Measurements from ENCODE around the gene CACNA1S.

The CACNA1S gene

DNA sequence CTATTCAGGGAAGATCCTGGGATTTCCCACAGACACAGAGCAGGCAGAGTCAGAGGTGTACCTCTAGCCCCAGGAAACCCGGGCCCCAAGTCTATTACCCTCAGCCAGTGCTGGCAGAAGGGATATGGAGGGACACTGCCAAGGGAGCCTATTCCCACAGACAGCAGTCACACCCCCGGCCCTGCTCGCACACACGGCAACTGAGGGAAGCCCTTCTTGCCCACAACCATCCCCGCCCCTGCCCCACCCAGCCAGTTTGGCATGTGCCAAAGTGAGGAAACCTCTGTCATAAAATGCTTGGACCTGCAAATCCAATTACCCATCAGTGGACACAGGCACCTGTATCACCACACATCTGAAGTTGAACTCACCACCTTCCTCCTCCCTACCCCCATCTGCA is 6.5 kb downstream of the CACNA1S start:
- Histone ChIP-seq H3K9me3 (no peaks in the 10 kb centered on the region), H3K4me1 (peaks cover 10% of the 10 kb centered on the region), H3K27me3 (ENCODE audit: low read depth) (no peaks in the 10 kb centered on the region), H3K36me3 (replicated peaks) (no peaks in the 10 kb centered on the region), H3K4me3 (no peak overlapping the region)
- DNase-seq (ENCODE audit: low spot score in 2 of 2), result no peak
- in situ Hi-C loops (cut with MboI; ENCODE audit: low sequenced_read_pairs), result no loop called here

DNA sequence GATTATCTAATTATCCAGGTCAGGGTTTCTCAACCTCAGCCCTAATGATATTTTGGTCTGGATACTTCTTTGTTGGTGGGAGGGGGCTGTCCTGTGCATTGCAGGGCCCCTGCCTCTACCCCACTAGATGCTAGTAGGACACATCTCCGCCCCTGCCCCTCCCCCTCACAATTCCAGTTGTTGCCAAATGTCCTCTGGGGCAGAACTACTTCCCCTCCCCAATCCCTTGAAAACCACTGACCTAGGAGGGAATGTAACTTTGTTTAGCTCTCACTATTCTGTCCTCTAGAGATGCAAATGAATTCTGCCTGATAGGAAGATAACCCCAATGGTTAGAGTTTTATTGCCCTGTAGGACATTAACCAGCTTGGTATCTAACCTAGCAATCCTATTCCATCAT is 8.1 kb downstream of the CACNA1S start:
- in situ Hi-C loops (cut with MboI; ENCODE audit: low sequenced_read_pairs), result no loop called here
- Histone ChIP-seq H3K9me3 (no peaks in the 10 kb centered on the region), H3K27me3 (ENCODE audit: low read depth) (no peaks in the 10 kb centered on the region), H3K4me3 (no peak overlapping the region), H3K4me1 (peaks cover 10% of the 10 kb centered on the region), H3K36me3 (replicated peaks) (no peaks in the 10 kb centered on the region)
- DNase-seq (ENCODE audit: low spot score in 2 of 2), result no peak

DNA sequence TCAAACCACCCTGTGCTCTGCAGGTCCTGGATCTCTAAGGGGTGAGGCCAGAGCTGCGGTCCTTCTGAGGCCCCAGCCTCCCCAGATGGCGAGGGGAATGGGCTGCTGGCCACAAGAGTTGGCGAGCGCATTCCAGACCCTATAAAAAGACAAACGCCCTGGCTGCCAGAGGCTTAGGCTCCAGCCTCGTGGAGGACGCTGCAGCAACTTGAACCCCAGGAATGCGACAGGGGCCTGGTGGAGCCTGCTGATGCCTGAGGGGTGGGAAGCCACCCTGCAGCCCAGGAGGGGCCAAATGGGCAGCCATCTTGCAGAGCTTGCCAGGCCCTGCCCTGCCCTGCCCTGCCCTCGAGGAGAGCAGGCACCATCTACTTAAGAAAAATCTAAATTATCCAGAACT is 8.6 kb downstream of the CACNA1S start:
- no peaks in the 10 kb centered on the region for H3K9me3 ChIP-seq
- H3K4me1 ChIP-seq, result peaks cover 7% of the 10 kb centered on the region
- H3K27me3 ChIP-seq (ENCODE audit: low read depth), result no peaks in the 10 kb centered on the region
- H3K4me3 ChIP-seq, result no peak overlapping the region
- H3K36me3 ChIP-seq (replicated peaks), result no peaks in the 10 kb centered on the region
- in situ Hi-C loops (cut with MboI; ENCODE audit: low sequenced_read_pairs), result no loop called here
- no peak for DNase-seq (ENCODE audit: low spot score in 2 of 2)

DNA sequence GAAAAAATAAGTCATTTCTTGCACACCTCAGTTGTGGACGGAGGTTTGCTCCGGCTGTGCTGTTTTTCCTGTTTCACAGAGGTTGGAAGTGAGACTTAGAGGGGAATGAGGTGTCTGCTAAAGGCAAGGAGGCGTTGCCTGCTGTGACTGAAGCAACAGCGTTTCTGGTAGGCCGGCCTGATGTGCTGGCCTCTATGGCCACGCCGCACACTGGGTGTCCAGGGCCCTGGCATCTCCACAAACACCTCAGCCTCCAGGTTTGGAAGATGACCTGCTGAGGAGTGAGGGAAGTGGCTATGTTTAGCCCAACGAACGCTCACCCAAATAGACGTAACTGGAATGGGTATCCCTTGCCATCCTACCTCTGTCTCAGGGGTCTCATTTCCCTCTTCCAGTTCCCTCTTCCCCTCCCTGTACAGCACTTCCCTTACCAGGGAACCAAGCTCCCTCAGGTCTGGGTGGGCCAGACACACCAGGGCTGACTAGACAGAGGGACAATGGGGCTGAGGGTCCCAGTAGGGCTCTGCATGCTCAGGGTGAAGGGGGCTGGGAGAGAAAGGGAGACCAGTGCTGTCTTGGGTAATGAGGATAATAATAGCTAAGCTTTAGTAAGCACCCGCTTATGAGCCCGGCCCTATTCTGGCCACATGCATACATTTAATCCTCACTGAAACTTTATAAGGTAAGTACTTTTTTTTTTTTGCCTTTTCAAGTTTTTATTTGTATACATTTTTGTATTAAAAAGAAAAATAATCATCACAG is 11.9 kb downstream of the CACNA1S start:
- DNase-seq (ENCODE audit: low spot score in 2 of 2), result no peak
- H3K4me1 ChIP-seq, result 0 out of 2 replicates have a peak, but pooled peaks cover 2% of the 10 kb centered on the region
- H3K9me3 ChIP-seq, result no peaks in the 10 kb centered on the region
- no peaks in the 10 kb centered on the region for H3K36me3 ChIP-seq (replicated peaks)
- H3K4me3 ChIP-seq, result no peak overlapping the region
- in situ Hi-C loops (cut with MboI; ENCODE audit: low sequenced_read_pairs), result no loop called here
- no peaks in the 10 kb centered on the region for H3K27me3 ChIP-seq (ENCODE audit: low read depth)

DNA sequence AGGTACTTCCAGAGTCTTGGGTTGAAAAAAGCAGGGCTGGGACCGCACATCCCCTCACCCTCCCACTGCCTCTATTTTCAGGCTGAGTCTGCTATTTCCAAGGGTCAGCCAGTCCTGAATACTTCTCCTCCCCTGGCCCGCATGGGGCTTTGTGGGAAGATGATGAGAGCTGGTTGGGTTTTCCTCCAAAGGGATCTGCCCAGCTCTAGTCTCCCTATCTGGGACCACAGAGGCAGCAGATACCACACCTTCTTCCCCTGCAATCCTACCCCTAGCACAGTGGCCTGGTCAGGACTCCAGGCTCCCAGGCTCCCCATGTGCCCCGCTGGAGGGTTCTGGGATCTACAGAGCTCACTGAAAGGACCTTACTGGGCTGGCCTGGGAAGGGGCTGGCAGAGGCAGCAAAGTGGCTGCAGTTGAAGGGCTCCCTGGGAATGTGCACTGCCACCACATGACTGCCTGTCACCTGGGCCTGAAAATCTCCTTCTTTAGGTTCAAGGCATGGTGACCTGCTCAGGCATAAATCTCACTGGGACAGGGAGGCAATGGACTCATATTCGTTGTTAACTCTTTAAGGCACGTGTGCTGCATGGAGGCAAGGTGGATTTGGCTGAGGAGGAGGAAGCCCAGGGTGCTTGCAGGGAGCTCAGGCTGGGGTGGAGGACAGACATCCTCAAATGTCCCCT is 13.1 kb downstream of the CACNA1S start:
- Histone ChIP-seq H3K4me1 (no peaks in the 10 kb centered on the region), H3K4me3 (no peak overlapping the region), H3K36me3 (replicated peaks) (no peaks in the 10 kb centered on the region), H3K9me3 (no peaks in the 10 kb centered on the region), H3K27me3 (ENCODE audit: low read depth) (no peaks in the 10 kb centered on the region)
- no peak for DNase-seq (ENCODE audit: low spot score in 2 of 2)
- in situ Hi-C loops (cut with MboI; ENCODE audit: low sequenced_read_pairs), result no loop called here

DNA sequence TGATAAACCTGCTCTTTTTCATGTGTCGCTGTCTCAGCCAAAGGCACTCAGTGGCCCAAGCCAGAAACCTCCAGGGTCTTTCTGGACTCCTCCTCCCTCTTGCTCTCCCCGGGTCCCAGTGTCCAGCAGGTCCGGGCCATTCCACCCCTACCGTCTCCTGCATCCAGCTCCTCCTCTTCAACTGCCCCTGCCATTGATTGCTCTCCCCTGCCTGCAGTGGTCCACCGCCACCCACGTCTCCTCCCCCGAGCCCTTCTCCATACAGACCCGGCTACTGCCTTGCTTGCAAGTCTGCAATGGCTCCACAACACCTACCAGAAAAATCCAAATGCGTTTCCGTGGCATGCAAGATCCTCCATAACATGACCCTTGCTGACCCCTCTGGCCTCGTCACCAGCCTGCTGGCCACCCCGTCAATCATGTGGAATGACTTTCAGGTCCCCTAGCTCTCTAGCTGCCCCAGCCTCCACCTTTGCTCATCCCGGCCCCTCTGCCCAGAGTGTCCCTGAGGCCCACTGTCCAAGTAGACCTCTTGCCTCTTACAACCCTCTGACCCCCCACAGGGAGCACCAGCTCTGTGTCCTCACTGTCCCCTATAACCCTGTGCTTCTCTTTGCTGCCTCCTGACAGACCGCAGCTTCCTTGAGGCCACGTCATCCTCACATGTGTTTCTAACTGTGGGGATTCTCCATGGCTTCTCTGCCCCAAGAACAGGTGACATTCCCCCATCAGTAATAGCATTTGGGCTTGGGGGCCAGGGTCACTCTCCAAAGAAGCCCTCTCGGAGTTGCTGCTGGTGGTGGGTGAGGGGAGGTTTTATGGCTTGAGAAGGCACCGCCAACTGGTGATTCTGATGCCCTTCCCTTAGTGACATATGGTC is 15.0 kb downstream of the CACNA1S start:
- no peaks in the 10 kb centered on the region for H3K9me3 ChIP-seq
- no peaks in the 10 kb centered on the region for H3K27me3 ChIP-seq (ENCODE audit: low read depth)
- DNase-seq (ENCODE audit: low spot score in 2 of 2), result no peak
- in situ Hi-C loops (cut with MboI; ENCODE audit: low sequenced_read_pairs), result no loop called here
- no peak overlapping the region for H3K4me3 ChIP-seq
- H3K36me3 ChIP-seq (replicated peaks), result no peaks in the 10 kb centered on the region
- H3K4me1 ChIP-seq, result no peaks in the 10 kb centered on the region

DNA sequence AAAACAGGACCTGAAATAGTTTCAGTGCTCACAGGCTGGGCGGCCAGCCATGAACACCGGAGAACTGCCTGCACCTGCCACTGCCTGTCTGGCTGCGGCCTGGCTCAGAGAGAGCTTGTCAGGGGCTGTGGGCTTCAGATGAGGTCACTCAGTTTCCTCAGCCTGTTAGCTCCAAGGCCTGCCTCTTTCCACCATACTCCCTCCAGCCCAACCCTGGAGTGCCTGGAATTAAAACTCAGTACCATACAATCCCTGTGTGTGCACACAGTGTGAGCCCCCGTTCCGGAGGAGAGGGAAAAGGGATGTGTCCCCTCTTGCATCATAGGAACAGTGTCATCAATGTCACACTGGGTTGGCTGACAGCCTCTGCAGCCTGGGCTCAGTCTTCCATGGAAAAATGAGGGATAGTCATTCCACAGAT is 16.2 kb downstream of the CACNA1S start:
- no peak for DNase-seq (ENCODE audit: low spot score in 2 of 2)
- Histone ChIP-seq H3K9me3 (no peaks in the 10 kb centered on the region), H3K4me3 (no peak overlapping the region), H3K4me1 (no peaks in the 10 kb centered on the region), H3K27me3 (ENCODE audit: low read depth) (no peaks in the 10 kb centered on the region), H3K36me3 (replicated peaks) (no peaks in the 10 kb centered on the region)
- in situ Hi-C loops (cut with MboI; ENCODE audit: low sequenced_read_pairs), result no loop called here

DNA sequence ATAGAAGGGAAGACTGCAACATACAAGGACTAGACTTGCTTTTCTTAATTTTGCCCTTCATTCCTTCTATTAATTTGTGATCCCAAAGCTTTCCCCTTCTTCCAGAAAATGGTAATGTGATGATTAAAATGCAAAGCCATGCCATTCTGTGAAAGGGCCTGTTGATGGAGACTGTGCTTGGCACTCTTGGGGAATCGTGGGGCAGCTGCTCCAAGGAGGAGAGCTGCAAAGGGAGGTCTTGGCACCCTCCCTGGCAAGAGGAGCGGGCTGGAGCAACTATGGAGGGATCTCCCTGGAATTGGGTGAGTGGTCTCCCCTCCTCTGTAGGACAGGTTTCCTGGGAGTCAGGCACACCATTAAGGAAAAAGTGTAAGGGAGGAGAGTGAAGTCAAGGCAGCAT is 16.6 kb downstream of the CACNA1S start:
- DNase-seq (ENCODE audit: low spot score in 2 of 2), result no peak
- Histone ChIP-seq H3K9me3 (no peaks in the 10 kb centered on the region), H3K4me1 (no peaks in the 10 kb centered on the region), H3K4me3 (no peak overlapping the region), H3K36me3 (replicated peaks) (no peaks in the 10 kb centered on the region), H3K27me3 (ENCODE audit: low read depth) (no peaks in the 10 kb centered on the region)
- in situ Hi-C loops (cut with MboI; ENCODE audit: low sequenced_read_pairs), result no loop called here

DNA sequence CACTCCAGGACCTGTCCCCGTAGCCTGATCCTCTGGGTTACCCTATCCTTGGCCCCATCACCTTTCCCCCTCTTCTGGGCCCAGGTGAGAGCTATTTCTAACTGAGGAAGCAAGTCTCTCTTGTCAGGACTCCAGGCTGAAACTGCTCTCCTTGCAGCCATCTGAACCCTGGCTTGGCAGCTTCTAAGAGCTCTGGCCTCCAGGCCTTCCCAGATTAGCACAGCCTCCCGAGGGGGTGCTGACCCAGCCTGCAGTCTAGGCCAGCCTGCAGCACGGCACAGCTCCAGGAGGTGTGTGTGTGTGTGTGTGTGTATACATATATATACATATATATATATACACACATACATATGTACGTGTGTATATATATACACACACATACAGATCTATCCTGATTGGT is 17.4 kb downstream of the CACNA1S start:
- no peak for DNase-seq (ENCODE audit: low spot score in 2 of 2)
- Histone ChIP-seq H3K36me3 (replicated peaks) (no peaks in the 10 kb centered on the region), H3K27me3 (ENCODE audit: low read depth) (no peaks in the 10 kb centered on the region), H3K4me1 (no peaks in the 10 kb centered on the region), H3K9me3 (no peaks in the 10 kb centered on the region), H3K4me3 (no peak overlapping the region)
- in situ Hi-C loops (cut with MboI; ENCODE audit: low sequenced_read_pairs), result no loop called here

DNA sequence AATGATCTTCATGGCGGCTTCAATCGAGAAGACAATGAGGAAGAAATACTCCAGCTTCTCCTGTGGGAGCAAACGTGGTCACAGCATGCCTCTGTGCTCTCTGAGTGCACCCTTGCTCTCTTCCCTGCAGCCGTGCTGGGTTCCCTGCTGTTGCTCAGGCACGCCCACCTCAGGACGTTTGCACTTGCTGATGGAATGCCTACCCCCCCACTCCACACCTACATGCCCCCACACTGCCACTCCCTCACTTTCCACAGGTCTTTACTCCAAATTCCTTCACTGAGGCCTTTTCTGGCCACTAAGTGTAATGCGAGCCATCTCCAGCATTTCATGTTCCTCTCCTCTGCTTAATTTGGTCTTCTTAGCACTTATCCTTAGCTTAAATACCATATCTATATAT is 18.3 kb downstream of the CACNA1S start:
- H3K4me3 ChIP-seq, result no peak overlapping the region
- DNase-seq (ENCODE audit: low spot score in 2 of 2), result no peak
- H3K9me3 ChIP-seq, result no peaks in the 10 kb centered on the region
- no peaks in the 10 kb centered on the region for H3K36me3 ChIP-seq (replicated peaks)
- H3K4me1 ChIP-seq, result no peaks in the 10 kb centered on the region
- in situ Hi-C loops (cut with MboI; ENCODE audit: low sequenced_read_pairs), result no loop called here
- no peaks in the 10 kb centered on the region for H3K27me3 ChIP-seq (ENCODE audit: low read depth)

DNA sequence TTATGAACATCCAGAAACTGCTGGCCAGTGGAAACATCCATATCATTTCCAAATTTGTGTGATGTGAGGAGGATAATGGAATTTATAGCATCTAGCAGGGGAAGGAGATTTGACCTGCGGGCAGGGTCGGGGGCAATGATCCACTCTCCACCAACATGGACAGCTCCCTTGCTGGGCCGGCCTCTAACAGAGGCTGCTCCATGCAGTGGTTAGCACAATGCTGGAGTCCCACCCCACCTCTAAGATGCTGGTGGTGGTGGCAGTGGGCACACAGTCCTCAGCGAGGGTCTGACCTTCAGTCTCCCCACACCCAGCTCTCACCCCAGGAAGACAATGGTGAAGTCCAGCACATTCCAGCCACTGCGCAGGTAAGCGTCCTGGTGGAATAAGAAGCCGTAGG is 18.7 kb downstream of the CACNA1S start:
- in situ Hi-C loops (cut with MboI; ENCODE audit: low sequenced_read_pairs), result no loop called here
- no peaks in the 10 kb centered on the region for H3K27me3 ChIP-seq (ENCODE audit: low read depth)
- DNase-seq (ENCODE audit: low spot score in 2 of 2), result no peak

DNA sequence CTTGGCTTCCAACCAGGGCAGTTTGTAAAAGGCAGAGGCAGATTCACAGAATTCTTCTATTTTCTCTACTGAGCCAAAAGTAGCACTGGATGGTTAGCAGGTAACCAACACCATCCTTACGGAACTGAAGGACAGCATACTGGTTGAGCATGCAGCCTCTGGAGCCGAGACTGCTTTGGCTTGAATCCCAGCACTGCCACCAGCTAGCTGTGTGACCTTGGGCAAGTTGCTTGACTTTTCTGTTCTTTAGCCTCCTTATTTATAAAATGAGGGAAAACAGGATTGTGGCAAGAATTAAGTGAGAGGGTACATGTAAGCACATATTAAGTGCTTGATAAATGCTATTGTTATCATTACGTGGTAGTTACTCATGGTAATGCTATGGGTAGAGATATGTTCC is 19.5 kb downstream of the CACNA1S start:
- no peak for DNase-seq (ENCODE audit: low spot score in 2 of 2)
- H3K36me3 ChIP-seq (replicated peaks), result no peaks in the 10 kb centered on the region
- no peak overlapping the region for H3K4me3 ChIP-seq
- H3K9me3 ChIP-seq, result no peaks in the 10 kb centered on the region
- H3K4me1 ChIP-seq, result no peaks in the 10 kb centered on the region
- in situ Hi-C loops (cut with MboI; ENCODE audit: low sequenced_read_pairs), result no loop called here
- H3K27me3 ChIP-seq (ENCODE audit: low read depth), result no peaks in the 10 kb centered on the region

More for the DNA sequence above, 18.7 kb downstream of the CACNA1S start:
- H3K9me3 ChIP-seq, result no peaks in the 10 kb centered on the region
- no peaks in the 10 kb centered on the region for H3K4me1 ChIP-seq
- no peaks in the 10 kb centered on the region for H3K36me3 ChIP-seq (replicated peaks)
- no peak overlapping the region for H3K4me3 ChIP-seq

DNA sequence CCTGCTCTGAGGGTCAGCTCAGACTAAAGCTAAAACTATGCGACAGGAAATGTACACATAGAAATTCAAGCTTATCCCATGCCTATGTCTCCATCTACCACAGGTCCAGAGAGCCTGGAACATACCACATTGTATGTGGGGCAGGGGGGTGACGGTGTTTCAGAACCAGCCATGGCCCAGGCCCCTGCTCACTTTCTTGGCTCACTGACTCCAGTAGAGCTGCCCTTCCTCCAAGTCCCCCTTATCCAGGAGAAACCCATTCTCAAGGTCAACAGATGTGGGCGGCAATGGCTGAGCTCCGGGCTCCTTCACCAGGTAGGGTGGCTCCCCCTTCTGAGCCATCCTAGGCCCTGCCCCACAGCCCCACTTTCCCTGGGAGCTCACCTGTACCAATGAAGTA is 21.0 kb downstream of the CACNA1S start:
- Histone ChIP-seq H3K9me3 (no peaks in the 10 kb centered on the region), H3K4me1 (no peaks in the 10 kb centered on the region), H3K4me3 (no peak overlapping the region), H3K36me3 (replicated peaks) (no peaks in the 10 kb centered on the region), H3K27me3 (ENCODE audit: low read depth) (no peaks in the 10 kb centered on the region)
- no peak for DNase-seq (ENCODE audit: low spot score in 2 of 2)
- in situ Hi-C loops (cut with MboI; ENCODE audit: low sequenced_read_pairs), result no loop called here

DNA sequence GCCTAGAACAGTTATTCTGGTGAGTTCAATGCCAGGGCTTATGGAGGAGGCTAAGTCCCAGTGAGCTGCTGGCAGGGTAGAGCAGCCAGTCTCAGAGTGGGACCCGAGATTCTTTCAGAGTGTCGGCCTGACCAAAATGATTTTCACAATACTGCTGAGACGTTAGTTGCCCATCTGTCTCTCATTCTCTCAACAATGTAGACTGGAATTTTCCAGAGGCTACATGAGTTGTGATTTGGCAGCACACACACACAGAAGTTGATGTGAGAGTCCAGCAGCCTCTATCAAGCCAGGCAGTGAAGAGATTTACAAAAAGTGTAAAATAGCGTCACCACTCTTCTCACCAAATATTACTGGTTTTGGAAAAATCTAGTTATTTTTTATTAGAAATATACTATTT is 21.7 kb downstream of the CACNA1S start:
- Histone ChIP-seq H3K9me3 (no peaks in the 10 kb centered on the region), H3K36me3 (replicated peaks) (no peaks in the 10 kb centered on the region), H3K4me3 (no peak overlapping the region), H3K4me1 (no peaks in the 10 kb centered on the region), H3K27me3 (ENCODE audit: low read depth) (no peaks in the 10 kb centered on the region)
- no peak for DNase-seq (ENCODE audit: low spot score in 2 of 2)
- in situ Hi-C loops (cut with MboI; ENCODE audit: low sequenced_read_pairs), result no loop called here

All from HAP-1 (cell line).